Posterior vena cava (tissue), 2 donors: ENCODE data around the gene IQGAP2. TPM values are rescaled to one million over a fixed set of nuclear protein-coding genes. Genes with fewer than 3 reads are reported as not detected.
"Not testable (repeated sequence)": the region's sequence is repeated elsewhere in the genome, so short reads cannot be mapped to it uniquely, and the experiment has no call there.

ENCODE experiments used
- DNase-seq: peaks from one replicate; pipeline ENCODE4 v3.0.0-alpha.2; 2020; ENCODE audit warnings: low spot score
- intact Hi-C, 2 donors: fragments of 100-400 bp; cut with DNase I; formaldehyde crosslinking; loops; one replicate each; pipeline versions ENCODE4 v1.14.1 to v1.14.2; 2022 to 2023
- total RNA-seq, 2 donors: library from RNA; stranded (reverse); fragmentation: NEBNext Ultra II Directional; extraction: Animal tissue kit (Norgen Biotek cat#: 25700); gene quantifications; one replicate each; pipeline ENCODE4 v1.2.1, GENCODE V29; 2021
- donor health status: DM: yes; HTN: yes; CAD: no.
- donor health status: DM: yes; HTN: yes; CAD: no.

IQGAP2 gene
- total RNA-seq, 2 donors from 2014 or later, result 12.9 to 15.0 TPM

DNA sequence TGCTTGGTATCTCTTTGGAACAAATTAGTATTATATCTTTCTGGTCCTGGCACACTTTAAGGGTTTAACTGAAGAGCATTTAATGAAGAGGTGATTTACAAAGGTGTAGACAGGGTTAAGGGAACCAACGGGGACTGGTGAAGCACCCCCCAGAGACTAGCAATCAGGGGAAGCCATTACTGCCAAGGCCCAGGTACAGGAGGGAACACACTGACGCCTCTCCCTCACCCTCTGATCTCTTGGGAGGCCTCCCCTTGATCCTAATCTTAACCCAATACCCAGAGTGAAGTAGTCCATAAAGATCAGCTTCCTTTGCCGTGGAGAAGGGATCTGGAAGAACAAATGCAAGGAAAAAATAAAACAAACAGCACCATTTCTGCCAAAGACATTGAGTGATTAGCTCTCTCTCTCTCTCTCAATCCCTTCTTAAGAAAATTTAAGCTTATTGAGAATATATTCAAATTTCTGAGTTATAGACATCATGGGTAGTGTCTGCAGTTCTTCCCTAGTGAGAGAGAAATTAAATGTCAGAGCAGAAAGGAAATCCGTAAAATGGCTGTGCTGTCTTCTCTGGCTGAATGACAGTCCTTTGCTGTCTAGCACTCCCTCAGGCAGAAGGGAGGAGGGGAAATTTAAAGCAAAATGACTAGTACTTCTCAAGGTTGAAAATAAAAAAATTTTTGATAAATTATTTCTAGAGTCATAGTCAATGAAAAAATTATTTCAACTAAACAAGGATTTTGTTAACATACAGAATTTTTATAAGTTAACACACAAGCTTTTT, 332.9 kb downstream of the IQGAP2 start:
- intact Hi-C loops, result no loop called here
- no peak for DNase-seq

DNA sequence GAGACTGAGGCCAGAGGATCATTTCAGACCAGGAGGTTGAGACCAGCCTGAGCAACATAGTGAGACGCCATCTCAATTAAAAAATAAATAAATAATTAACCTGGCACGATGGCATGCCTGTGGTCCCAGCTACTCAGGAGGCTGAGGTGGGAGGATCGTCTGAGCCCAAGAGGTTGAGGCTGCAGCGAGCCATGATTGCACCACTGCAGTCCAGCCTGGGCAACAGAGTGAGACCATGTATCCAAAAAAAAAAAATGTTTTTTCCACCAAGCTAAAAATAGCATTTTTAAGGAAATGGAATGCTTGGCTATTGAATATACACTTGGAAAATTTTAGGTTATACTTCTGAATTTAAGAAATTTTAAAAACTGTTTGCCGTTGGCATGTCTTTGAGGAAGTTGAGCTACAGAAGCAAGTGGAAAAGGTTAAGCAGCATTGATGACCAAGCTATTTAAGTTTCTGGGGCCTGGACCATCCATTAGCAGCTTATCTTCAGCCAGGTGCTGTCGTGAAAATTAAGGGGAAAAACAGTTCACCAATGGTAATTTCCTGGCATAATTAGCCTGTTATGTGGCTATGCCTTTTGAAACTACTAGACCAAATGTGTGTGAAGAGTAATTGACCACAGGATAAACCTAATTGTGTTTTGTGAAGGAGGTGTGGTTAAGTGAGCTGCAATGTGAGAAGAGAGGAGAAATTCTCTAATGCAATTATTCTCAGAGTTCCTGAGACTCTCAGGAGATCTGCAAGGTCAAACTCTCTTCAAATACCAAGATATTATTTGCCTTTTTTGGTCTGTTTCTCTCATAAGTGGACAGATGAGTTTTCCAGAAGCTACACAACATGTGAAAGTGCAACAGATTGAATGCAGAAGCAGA, 333.8 kb downstream of the IQGAP2 start:
- intact Hi-C loops, result no loop called here
- no peak for DNase-seq

DNA sequence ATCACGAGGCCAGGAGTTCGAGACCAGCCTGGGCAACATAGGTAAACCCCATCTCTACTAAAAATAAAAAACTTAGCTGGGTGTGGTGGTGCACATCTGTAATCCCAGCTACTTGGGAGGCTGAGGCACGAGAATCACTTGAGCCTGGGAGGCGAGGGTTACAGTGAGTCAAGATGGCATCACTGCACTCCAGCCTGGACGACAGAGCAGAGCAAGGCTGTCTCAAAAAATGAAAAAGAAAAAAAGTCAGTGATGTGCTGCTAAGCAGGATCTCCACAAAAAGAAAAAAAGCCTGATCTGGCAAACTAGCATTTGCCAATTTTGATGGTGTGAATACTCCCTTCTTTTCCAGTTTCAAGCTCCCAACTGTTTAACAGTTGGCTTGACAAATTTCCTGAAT, 334.8 kb downstream of the IQGAP2 start:
- intact Hi-C loops, result no loop called here

DNA sequence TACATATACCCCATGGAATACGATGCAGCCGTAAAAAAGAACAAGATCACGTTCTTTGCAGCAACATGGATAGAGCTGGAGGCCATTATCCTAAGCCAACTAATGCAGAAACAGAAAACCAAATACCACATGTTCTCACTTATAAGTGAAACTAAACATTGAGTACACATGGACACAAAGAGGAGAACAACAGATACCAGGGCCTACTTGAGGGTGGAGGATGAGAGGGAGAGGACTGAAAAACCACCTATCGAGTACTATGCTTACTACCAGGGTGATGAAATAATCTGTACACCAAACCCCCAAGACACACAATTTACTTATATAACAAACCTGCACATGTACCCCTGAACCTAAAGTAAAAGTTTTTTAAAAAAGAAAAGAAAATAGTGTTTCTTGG, 338.4 kb downstream of the IQGAP2 start:
- intact Hi-C loops, DNase-seq: not testable (repeated sequence)

More for the DNA sequence above, 334.8 kb downstream of the IQGAP2 start:
- no peak for DNase-seq

DNA sequence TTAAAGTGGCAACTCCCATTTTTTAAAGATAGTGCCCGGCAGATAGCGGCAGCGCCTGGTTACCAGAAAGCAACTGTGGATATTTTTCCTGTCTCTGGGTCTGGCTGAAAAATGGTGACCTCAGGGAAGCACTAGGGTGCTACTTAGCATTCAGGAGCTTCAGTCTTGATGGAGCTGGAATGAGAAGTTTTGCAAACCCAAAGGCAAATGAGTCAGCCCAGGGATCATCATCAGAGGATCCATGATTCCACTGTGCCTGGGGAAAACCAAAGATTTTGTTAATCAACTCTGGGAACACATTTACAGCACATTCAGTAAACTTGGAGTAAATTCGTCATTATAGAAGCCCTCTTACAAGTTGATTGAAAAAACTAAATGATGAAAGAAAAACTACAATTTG, 339.5 kb downstream of the IQGAP2 start:
- no peak for DNase-seq
- intact Hi-C loops, result no loop called here

DNA sequence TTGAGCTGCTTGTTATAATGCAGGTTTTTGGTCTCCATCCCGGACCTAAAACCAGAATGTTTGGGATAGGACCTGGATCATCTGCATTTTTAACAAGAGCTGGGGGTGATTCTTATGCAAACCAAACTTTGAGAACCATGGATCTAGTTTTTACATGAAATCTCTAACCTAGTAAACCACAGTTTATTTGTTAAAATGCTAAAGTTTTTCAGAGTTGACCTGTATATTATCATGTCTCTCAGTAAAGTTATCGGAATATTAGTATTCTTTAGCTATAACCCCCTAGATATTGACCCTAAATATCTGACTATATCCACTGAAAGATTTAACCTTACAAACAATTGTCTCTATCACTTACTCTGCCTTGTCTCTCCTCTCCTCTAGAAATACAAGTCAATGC, 341.5 kb downstream of the IQGAP2 start:
- DNase-seq, result no peak
- intact Hi-C loops, result no loop called here

DNA sequence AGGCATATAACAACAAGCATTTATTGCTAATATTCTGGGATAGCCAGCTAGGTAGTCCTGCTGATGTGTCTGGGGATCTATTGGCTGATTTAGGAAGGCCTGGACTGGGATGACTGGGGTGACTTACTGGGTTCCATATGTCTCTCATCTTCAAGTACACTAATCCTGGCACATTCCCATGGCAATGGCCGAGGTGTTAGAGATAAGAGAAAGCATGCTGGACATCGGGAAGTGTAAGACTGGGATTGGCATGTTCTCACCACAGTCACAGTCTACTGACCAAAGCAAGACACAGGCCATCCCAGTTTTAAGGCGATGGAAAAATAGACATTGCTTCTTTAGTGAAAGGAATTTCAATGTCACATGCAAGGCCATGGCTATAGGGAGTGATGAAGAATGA, 342.6 kb downstream of the IQGAP2 start:
- intact Hi-C loops, result no loop called here

DNA sequence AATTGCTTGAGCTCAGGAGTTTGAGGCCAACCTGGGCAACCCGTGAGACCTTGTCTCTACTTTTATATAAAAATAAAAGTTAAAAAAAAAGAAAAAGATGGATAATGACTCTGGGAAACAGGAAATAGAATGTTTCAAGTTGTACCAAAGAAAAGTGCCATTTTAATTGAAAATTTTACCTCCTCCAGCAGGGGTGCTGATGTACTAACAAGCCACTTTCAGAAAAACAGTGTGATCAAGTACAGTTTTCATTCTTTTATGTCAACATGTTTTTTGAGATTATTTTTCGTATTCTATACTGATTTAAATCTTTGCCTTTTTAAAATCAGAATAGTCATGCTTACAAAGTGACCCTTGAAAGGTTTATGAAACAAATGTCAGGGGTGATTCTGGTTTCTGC, 343.6 kb downstream of the IQGAP2 start:
- intact Hi-C loops, result no loop called here
- DNase-seq, result no peak

More for the DNA sequence above, 342.6 kb downstream of the IQGAP2 start:
- DNase-seq, result no peak

DNA sequence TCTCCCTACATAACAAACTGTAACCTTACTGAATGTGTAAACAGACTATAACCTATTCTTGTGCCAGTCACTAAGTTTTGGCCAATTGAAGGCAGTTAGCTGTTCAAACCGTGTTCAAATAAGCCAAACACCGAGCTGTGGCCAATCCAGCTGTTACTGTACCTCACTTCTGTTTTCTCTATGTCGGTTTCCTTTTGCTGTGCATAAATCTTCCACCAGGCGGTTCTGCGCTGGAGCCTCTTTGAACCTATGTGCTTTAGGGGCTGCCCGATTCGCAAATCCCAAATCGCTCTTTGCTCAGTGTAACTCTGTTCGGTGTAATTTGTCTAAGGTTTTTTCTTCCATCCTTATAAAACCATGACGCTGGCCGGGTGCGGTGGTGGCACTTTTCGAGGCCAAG, 344.6 kb downstream of the IQGAP2 start:
- no peak for DNase-seq
- intact Hi-C loops, result no loop called here

DNA sequence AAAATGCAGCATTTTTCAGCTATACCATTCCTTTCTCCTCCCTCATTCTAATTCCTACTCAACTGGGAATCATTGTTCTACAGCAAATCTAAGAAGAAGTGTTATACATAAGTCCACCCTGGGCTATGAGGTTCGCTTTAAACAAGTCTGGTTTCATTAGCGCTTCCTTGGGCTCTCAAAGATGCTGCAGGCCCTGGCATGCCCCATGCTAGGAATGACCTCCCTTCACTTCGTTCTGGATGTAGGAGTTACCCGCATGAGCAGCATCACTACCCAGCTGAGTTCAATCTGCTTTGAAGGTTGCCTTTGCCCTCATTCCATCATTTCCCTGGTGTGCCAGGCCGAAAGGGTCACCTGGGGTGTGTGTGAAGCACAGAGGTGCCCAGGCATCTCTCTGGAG, 348.2 kb downstream of the IQGAP2 start:
- intact Hi-C loops, result no loop called here
- DNase-seq, result no peak

DNA sequence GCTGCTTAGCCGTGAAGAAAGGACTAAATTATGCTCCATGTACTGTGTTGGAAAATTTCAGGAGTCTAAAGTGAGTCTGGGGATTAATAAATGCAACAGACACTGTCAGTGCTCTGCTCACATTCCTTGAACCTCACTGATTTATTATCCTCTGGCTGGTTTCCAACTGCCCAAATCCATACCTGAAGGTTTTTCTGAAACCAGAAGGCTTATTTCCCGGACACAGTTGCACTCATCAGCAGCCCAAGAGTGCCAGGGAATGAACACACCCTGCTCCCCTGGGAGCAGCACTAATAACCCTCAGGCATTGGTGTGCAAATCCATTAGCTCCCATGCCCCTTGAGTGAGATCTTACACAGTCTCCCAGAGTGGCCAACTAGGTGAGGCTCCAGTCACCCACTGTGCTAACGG, 351.6 kb downstream of the IQGAP2 start:
- no peak for DNase-seq
- intact Hi-C loops, result no loop called here

DNA sequence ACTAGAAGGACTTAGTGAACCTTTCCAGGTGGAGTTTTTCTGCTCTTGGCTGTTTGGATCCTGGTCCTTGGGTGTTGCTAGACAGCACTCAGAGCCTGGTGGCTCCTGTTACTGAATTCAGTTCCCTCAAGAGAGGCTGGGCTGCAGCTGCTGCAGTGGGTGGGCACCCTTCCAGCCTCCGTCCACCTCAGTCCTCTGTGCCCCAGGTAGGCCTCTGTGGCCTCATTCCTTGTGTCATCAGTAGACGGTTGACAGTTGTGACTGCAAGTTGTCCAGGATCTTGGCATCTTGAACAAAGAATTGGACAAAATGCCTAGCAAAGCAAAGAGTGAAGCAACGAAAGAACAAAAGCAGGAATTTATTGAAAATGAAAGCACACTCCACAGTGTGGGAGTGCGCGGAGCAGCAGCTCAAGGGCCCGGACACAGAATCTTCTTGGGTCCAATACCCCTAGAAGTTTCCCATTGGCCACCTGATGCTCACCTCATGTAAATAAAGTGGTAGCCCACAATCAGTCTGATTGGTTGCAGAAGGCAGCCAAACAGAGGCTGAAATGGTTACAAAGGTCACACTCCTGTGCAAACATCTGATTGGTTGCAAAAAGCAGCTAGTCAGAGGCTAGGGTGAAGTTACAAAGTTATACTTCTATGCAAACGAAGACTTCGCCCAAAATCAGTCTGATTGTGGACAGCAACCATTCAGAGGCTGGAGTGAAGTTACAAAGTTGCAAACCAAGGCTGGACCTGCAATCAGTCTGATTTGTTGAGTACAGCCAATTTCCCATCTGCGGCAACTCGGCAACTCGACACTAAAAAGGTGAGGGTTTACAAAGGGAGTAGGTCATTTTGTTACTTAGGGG, 352.9 kb downstream of the IQGAP2 start:
- intact Hi-C loops, result no loop called here
- no peak for DNase-seq

DNA sequence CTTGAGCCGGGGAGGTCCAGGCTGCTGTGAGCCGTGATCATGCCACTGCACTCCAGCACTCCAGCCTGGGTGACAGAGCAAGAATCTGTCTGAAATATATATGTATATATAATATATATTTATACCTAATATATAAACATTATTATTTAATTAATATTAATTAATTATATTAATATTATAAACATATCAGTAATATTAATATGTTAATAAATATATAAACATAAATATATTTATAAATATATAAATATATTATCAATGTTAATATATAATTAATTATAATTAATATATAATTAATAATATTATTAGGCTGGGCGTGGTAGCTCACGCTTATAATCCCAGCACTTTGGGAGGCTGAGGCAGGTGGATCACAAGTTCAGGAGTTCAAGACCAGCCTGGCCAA, 354.0 kb downstream of the IQGAP2 start:
- intact Hi-C loops, result no loop called here

More for the DNA sequence above, 354.0 kb downstream of the IQGAP2 start:
- no peak for DNase-seq

Other genes with a start within 250 kb of the IQGAP2 start
- gene F2RL2, start 220.1 kb downstream of the IQGAP2 start, total RNA-seq, result under 1 TPM; 0.10 to 0.28 TPM